ENCODE results near the gene VIPAS39. TPM values are rescaled to one million over a fixed set of nuclear protein-coding genes. Genes with fewer than 3 reads are reported as not detected.

VIPAS39 gene
- total RNA-seq, 1 experiment from 2014 or later: 19.3 TPM

DNA sequence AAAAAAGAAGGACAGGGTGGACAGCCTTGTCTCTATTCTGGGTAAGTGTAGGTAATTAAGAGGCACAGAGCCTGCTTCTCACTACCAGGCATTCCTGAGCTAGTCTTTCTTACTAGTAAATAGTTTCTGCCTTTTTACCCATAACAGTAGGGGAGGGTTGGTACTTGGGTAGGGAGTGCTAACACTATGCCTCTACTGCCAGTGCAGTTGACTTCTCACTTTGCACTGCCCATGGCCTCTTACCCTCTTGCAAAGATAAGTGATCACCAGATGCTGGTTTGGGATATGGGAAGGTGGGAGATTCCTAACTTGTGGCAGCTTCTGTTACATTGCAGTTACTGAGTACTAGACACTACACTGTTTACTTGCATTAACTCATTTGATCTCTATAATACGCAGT lies 12.1 kb upstream of the VIPAS39 start:
- H3K9me3 Mint-ChIP-seq (ENCODE audit: low read depth, unreplicated experiment): no peaks in the 10 kb centered on the region
- no TSS peak for BruUV-seq (replicated peaks)
- intact Hi-C loops (cut with micrococcal nuclease; ENCODE audit: unreplicated experiment): no loop called here
- DNase-seq: no peak
- H3K27me3 Mint-ChIP-seq (ENCODE audit: unreplicated experiment): peaks cover 29% of the 10 kb centered on the region
- no peak overlapping the region for H3K4me3 Mint-ChIP-seq (ENCODE audit: low read depth, unreplicated experiment)
- peaks cover 21% of the 10 kb centered on the region for H3K36me3 Mint-ChIP-seq (ENCODE audit: insufficient read depth, unreplicated experiment)
- TF ChIP-seq, protein P1, sequence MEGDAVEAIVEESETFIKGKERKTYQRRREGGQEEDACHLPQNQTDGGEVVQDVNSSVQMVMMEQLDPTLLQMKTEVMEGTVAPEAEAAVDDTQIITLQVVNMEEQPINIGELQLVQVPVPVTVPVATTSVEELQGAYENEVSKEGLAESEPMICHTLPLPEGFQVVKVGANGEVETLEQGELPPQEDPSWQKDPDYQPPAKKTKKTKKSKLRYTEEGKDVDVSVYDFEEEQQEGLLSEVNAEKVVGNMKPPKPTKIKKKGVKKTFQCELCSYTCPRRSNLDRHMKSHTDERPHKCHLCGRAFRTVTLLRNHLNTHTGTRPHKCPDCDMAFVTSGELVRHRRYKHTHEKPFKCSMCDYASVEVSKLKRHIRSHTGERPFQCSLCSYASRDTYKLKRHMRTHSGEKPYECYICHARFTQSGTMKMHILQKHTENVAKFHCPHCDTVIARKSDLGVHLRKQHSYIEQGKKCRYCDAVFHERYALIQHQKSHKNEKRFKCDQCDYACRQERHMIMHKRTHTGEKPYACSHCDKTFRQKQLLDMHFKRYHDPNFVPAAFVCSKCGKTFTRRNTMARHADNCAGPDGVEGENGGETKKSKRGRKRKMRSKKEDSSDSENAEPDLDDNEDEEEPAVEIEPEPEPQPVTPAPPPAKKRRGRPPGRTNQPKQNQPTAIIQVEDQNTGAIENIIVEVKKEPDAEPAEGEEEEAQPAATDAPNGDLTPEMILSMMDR (IDR thresholded peaks at IDR 0.05; ENCODE audit: unreplicated experiment): no peak
- CTCF ChIA-PET: interaction anchor here (1.2 kb wide), 1 partner anchor 148 kb away, joined by 8 read pairs; the partner anchor contains the start of genes GSTZ1 and POMT2
- H3K4me1 Mint-ChIP-seq (ENCODE audit: low read depth, unreplicated experiment): no peaks in the 10 kb centered on the region
- no peak overlapping the region for H3K27ac Mint-ChIP-seq (ENCODE audit: unreplicated experiment)

DNA sequence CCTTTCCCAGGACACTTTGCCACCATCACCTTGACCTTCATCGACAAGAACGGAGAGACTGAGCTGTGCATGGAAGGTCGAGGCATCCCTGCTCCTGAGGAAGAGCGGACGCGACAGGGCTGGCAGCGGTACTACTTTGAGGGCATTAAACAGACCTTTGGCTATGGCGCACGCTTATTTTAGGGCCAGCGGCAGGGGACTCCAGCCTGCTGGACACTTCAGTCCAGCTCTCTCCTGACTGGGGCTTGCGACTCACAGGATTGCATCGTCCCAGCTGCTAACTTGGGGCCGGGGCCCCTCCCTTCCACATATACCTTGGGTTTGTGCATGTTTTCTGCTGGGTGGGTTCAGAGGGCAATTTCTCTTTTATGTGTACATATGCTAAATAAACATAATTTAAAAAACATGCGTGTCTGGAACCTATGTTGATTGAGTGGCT lies 11.7 kb upstream of the VIPAS39 start:
- no peaks in the 10 kb centered on the region for H3K9me3 Mint-ChIP-seq (ENCODE audit: low read depth, unreplicated experiment)
- BruUV-seq (replicated peaks): no TSS peak
- no peak overlapping the region for H3K4me3 Mint-ChIP-seq (ENCODE audit: low read depth, unreplicated experiment)
- peaks cover 23% of the 10 kb centered on the region for H3K36me3 Mint-ChIP-seq (ENCODE audit: insufficient read depth, unreplicated experiment)
- DNase-seq: no peak
- CTCF ChIA-PET: interaction anchor here (1.2 kb wide), 1 partner anchor 148 kb away, joined by 8 read pairs; the partner anchor contains the start of genes GSTZ1 and POMT2
- peaks cover 25% of the 10 kb centered on the region for H3K27me3 Mint-ChIP-seq (ENCODE audit: unreplicated experiment)
- intact Hi-C loops (cut with micrococcal nuclease; ENCODE audit: unreplicated experiment): no loop called here
- no peak overlapping the region for H3K27ac Mint-ChIP-seq (ENCODE audit: unreplicated experiment)
- no peaks in the 10 kb centered on the region for H3K4me1 Mint-ChIP-seq (ENCODE audit: low read depth, unreplicated experiment)
- TF ChIP-seq, protein P1 (IDR thresholded peaks at IDR 0.05; ENCODE audit: unreplicated experiment): no peak

DNA sequence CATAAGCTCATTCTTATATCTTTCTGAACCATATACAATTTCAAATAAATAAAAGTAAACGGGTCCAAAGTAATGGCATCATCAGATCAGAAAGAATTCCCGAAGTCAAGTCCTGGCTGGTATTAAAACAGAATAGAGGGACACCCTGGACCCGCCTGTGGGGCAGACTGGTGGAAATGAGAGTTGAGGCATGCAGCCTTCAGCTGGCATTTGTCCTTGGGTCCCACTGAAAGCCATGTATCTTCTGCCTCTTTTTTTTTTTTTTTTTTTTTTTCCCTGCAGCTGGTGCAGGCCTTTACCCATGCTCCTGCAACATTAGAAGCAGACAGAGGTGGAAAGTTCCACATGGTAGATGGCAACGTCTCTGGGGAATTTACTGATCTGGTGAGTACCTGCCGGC lies 10.4 kb upstream of the VIPAS39 start:
- no peaks in the 10 kb centered on the region for H3K9me3 Mint-ChIP-seq (ENCODE audit: low read depth, unreplicated experiment)
- no peak overlapping the region for H3K4me3 Mint-ChIP-seq (ENCODE audit: low read depth, unreplicated experiment)
- peaks cover 13% of the 10 kb centered on the region for H3K27me3 Mint-ChIP-seq (ENCODE audit: unreplicated experiment)
- peaks cover 27% of the 10 kb centered on the region for H3K36me3 Mint-ChIP-seq (ENCODE audit: insufficient read depth, unreplicated experiment)
- no TSS peak for BruUV-seq (replicated peaks)
- CTCF ChIA-PET: no interaction called here
- H3K27ac Mint-ChIP-seq (ENCODE audit: unreplicated experiment): no peak overlapping the region
- TF ChIP-seq, protein P1 (IDR thresholded peaks at IDR 0.05; ENCODE audit: unreplicated experiment): no peak
- no peaks in the 10 kb centered on the region for H3K4me1 Mint-ChIP-seq (ENCODE audit: low read depth, unreplicated experiment)
- no peak for DNase-seq
- intact Hi-C loops (cut with micrococcal nuclease; ENCODE audit: unreplicated experiment): no loop called here

DNA sequence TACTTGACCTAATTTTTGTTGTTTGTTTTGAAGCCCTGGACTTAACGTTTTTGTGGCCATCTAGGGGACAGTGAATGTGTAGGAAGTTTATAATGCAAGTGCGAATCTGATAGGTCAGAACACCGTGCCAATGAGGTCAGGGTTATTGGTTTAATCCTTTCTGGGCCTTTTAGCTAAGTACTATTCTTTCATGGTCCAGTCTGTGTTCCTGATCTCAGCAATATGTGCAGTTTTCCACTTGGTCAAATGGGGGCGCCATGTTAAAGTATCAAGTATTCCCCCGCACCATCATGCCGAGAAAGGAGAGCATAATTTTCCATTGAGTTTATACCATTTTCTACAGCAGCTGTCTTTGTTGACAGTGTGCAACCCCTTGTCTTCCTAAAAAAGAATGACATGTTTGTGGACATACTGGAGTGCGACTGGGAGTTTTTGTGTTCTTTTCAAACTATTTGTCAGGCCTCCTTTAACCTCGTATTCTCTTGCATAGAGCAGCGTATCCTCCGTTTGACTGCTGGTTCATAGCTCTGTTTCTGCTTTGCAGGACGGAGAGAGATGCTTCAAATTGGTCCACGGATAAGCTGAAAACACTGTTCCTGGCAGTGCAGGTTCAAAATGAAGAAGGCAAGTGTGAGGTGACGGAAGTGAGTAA lies 1.8 kb upstream of the VIPAS39 start:
- no peaks in the 10 kb centered on the region for H3K9me3 Mint-ChIP-seq (ENCODE audit: low read depth, unreplicated experiment)
- peaks cover 61% of the 10 kb centered on the region for H3K36me3 Mint-ChIP-seq (ENCODE audit: insufficient read depth, unreplicated experiment)
- intact Hi-C loops (cut with micrococcal nuclease; ENCODE audit: unreplicated experiment): loop anchor here (2.0 to 5.0 kb wide), 2 partner anchors 137 to 248 kb away; partner anchors contain the start of genes GSTZ1 and POMT2
- BruUV-seq (replicated peaks): TSS peak; percentile 44
- TF ChIP-seq, protein P1 (IDR thresholded peaks at IDR 0.05; ENCODE audit: unreplicated experiment): peak; percentile 52
- peak overlapping the region; percentile 91 for H3K4me3 Mint-ChIP-seq (ENCODE audit: low read depth, unreplicated experiment)
- H3K27me3 Mint-ChIP-seq (ENCODE audit: unreplicated experiment): no peaks in the 10 kb centered on the region
- H3K27ac Mint-ChIP-seq (ENCODE audit: unreplicated experiment): peak overlapping the region; percentile 95
- H3K4me1 Mint-ChIP-seq (ENCODE audit: low read depth, unreplicated experiment): peaks cover 12% of the 10 kb centered on the region
- CTCF ChIA-PET: interaction anchor here (1.3 kb wide), 1 partner anchor 39 kb away, joined by 3 read pairs; the partner anchor contains the start of gene ISM2
- peak; percentile 63 for DNase-seq
